Left ventricle myocardium inferior (tissue), 1 donor: ENCODE data around the gene NAV2. TPM values are rescaled to one million over a fixed set of nuclear protein-coding genes. Genes with fewer than 3 reads are reported as not detected.

Experiments
- DNase-seq: peaks from one replicate; pipeline ENCODE4 v3.0.0-alpha.2; 2020
- H3K27ac ChIP-seq: fragments of 200-600 bp; replicated peaks from 2 replicates; pipeline ENCODE4 v1.8.0; 2021
- H3K27me3 ChIP-seq: fragments of 200-600 bp; 2 replicates; pipeline ENCODE4 v1.8.0; 2021; ENCODE audit warnings: low read depth
- H3K36me3 ChIP-seq: fragments of 200-600 bp; 2 replicates; pipeline ENCODE4 v1.8.0; 2021
- H3K4me1 ChIP-seq: fragments of 200-600 bp; 2 replicates; pipeline ENCODE4 v1.8.0; 2021
- H3K4me3 ChIP-seq: fragments of 200-600 bp; 2 replicates; pipeline ENCODE4 v1.8.0; 2021; ENCODE audit warnings: mild to moderate bottlenecking, moderate library complexity
- H3K9me3 ChIP-seq: fragments of 200-600 bp; replicated peaks from 2 replicates; pipeline ENCODE4 v1.8.0; 2021
- intact Hi-C: fragments of 100-400 bp; cut with micrococcal nuclease; formaldehyde crosslinking; loops from one replicate; pipeline ENCODE4 v1.11.0; 2022
- total RNA-seq: library from RNA; stranded (reverse); fragmentation: NEBNext Ultra II Directional; extraction: Animal tissue kit (Norgen Biotek cat#: 25700); gene quantifications from one replicate; pipeline ENCODE4 v1.2.1, GENCODE V29; 2021
- TF ChIP-seq, protein P1 (sequence below): fragments of 200-600 bp; IDR thresholded peaks from 2 replicates; pipeline ENCODE4 v1.8.0; 2021; ENCODE audit warnings: antibody characterized with exemption, mild to moderate bottlenecking, borderline replicate concordance
- donor health status: DM: no; HTN: yes; CAD: no; lungs with severe emphysema.

Gene NAV2
- total RNA-seq, 1 donor from 2014 or later = 14.3 TPM

DNA sequence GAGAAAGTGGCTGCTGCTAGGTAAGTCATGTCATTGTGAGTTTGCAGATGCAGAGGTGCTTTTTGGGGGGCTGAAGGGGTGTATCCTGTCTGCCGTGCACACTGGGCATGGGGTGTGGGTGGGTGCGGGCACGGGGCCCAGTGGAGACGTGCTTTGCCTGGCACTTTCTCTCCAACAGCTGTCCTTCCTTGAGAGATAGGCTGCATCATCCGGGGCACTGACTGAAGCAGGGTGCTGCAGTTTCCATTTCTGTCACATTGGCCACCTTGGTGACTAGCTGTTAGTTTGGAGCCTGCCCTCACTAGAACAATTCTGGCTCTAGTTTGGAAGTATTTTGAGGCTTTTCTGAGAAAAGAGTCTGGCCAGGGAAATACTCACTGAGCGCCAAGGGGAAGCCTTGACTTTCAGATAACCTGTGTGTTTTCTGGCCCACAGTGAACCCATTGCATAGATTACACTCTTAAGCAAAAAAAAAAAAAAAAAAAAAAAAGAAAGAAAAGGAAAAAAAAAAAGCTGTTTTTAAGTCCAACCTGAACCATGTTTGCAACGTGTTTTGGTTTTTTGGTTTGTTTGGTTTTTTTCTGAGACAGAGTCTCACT lies 219.2 kb downstream of the NAV2 start:
- TF ChIP-seq, protein P1, sequence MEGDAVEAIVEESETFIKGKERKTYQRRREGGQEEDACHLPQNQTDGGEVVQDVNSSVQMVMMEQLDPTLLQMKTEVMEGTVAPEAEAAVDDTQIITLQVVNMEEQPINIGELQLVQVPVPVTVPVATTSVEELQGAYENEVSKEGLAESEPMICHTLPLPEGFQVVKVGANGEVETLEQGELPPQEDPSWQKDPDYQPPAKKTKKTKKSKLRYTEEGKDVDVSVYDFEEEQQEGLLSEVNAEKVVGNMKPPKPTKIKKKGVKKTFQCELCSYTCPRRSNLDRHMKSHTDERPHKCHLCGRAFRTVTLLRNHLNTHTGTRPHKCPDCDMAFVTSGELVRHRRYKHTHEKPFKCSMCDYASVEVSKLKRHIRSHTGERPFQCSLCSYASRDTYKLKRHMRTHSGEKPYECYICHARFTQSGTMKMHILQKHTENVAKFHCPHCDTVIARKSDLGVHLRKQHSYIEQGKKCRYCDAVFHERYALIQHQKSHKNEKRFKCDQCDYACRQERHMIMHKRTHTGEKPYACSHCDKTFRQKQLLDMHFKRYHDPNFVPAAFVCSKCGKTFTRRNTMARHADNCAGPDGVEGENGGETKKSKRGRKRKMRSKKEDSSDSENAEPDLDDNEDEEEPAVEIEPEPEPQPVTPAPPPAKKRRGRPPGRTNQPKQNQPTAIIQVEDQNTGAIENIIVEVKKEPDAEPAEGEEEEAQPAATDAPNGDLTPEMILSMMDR = no peak
- no peak for DNase-seq
- no peaks in the 10 kb centered on the region for H3K27me3 ChIP-seq
- intact Hi-C loops = no loop called here
- H3K4me3 ChIP-seq = no peak overlapping the region
- H3K9me3 ChIP-seq = no peaks in the 10 kb centered on the region
- H3K4me1 ChIP-seq = peaks cover 20% of the 10 kb centered on the region
- H3K27ac ChIP-seq = no peak overlapping the region
- peaks cover 24% of the 10 kb centered on the region for H3K36me3 ChIP-seq

DNA sequence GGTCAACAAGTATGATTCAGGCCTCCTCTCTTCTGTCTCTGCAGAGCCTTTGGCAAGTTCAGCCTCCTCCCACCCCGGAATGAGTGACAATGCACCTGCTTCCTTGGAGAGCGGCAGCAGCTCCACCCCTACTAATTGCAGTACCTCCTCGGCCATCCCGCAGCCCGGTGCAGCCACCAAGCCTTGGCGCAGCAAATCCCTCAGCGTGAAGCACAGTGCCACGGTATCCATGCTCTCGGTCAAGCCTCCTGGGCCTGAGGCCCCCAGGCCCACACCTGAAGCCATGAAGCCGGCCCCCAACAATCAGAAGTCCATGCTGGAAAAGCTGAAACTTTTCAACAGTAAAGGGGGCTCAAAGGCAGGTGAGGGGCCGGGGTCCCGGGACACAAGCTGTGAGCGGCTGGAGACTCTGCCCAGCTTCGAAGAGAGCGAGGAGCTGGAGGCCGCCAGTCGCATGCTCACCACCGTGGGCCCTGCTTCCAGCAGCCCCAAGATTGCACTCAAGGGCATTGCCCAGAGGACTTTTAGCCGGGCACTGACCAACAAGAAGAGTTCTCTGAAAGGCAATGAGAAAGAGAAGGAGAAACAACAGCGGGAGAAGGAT lies 220.6 kb downstream of the NAV2 start:
- DNase-seq = no peak
- TF ChIP-seq, protein P1 = no peak
- Histone ChIP-seq H3K36me3 (peaks cover 24% of the 10 kb centered on the region), H3K4me3 (no peak overlapping the region), H3K27me3 (no peaks in the 10 kb centered on the region), H3K27ac (no peak overlapping the region), H3K4me1 (peaks cover 20% of the 10 kb centered on the region), H3K9me3 (no peaks in the 10 kb centered on the region)
- intact Hi-C loops = no loop called here

DNA sequence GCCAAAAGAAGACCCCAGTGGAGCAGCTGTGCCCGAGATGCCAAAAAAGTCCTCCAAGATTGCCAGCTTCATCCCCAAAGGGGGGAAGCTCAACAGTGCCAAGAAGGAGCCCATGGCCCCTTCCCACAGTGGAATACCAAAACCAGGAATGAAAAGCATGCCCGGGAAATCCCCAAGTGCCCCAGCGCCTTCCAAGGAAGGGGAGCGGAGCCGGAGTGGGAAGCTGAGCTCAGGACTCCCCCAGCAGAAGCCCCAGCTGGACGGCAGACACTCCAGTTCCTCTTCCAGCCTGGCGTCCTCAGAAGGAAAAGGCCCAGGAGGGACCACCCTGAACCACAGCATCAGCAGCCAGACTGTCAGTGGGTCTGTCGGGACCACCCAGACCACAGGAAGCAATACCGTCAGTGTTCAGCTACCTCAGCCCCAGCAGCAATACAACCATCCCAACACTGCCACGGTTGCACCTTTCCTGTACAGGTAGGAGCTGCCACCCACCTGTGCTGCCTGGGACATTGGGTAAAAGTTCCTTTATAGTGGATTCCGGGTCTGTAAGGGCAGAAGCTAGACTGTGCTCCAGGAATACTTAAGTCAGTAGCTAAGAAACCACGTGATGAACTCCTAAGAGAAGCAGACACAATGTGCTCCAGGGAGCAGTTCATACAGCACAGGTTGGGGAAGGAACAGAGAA lies 221.3 kb downstream of the NAV2 start:
- no peak overlapping the region for H3K4me3 ChIP-seq
- no peak overlapping the region for H3K27ac ChIP-seq
- DNase-seq = no peak
- H3K36me3 ChIP-seq = peaks cover 24% of the 10 kb centered on the region
- H3K27me3 ChIP-seq = no peaks in the 10 kb centered on the region
- TF ChIP-seq, protein P1 = no peak
- intact Hi-C loops = no loop called here
- peaks cover 20% of the 10 kb centered on the region for H3K4me1 ChIP-seq
- H3K9me3 ChIP-seq = no peaks in the 10 kb centered on the region

DNA sequence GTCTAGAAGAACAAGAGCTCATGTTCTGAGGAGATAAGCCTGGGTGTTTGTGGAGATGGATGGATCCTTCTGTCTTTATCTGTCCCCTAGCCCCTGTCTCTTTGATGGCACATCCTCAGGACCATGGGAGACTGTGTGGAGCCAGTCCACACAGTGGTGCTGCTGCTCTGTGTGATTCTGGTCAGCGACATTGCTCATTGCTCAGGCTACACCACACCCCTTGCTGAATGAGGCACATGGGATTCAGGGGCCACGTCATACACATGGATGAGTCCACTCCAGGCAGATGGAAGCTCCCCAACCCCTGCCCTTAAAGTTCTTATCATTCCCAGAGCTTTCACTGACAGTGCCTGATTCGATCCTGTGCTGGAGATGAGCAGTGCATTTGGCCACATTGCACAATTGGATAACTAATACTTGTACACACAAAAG lies 222.2 kb downstream of the NAV2 start:
- H3K27ac ChIP-seq = no peak overlapping the region
- DNase-seq = no peak
- intact Hi-C loops = no loop called here

DNA sequence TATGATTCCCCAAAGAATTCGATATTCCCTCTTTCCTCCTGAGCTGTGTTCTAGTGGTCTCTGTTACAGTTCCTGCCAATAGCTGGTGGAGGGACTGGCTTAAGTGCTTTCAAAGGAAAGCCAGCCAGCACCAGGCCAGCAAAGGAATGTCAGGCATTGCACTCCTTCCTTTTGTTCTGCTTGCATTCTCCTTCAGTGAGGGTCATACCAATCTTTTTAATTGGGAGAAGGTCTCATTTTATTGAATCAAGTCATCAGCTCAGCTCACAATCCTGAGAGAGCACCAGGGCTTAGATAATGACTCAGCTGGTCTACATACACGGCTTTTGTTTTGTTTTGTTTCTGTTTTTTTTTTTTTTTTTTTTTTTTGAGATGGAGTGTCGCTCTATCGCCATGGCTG lies 222.9 kb downstream of the NAV2 start:
- peaks cover 20% of the 10 kb centered on the region for H3K4me1 ChIP-seq
- no peaks in the 10 kb centered on the region for H3K9me3 ChIP-seq
- no peak for DNase-seq
- H3K27ac ChIP-seq = no peak overlapping the region
- H3K27me3 ChIP-seq = no peaks in the 10 kb centered on the region
- TF ChIP-seq, protein P1 = no peak
- H3K36me3 ChIP-seq = peaks cover 24% of the 10 kb centered on the region
- intact Hi-C loops = no loop called here
- no peak overlapping the region for H3K4me3 ChIP-seq

More for the DNA sequence above, 222.2 kb downstream of the NAV2 start:
- peaks cover 24% of the 10 kb centered on the region for H3K36me3 ChIP-seq
- no peak overlapping the region for H3K4me3 ChIP-seq
- TF ChIP-seq, protein P1 = no peak
- no peaks in the 10 kb centered on the region for H3K9me3 ChIP-seq
- no peaks in the 10 kb centered on the region for H3K27me3 ChIP-seq
- H3K4me1 ChIP-seq = peaks cover 20% of the 10 kb centered on the region
